Fibroblast of lung (primary cell): ENCODE results near the gene KLC1. TPM values are rescaled to one million over a fixed set of nuclear protein-coding genes. Genes with fewer than 3 reads are reported as not detected.
A peak's percentile ranks its signal among the peaks of the same experiment; 100 is the strongest.

Experiments
- DNase-seq, 2 donors: peaks; one replicate each; pipeline versions ENCODE4 v3.0.0 to v3.0.0-alpha.2; 2010; ENCODE audit warnings: low read depth in 2 of 2
- H2AFZ ChIP-seq: 2 replicates; pipeline ENCODE4 v1.5.1; 2012; ENCODE audit warnings: low read length, control low read depth, inconsistent platforms
- H3K27ac ChIP-seq: 2 replicates; pipeline ENCODE4 v1.5.1; 2011; ENCODE audit warnings: low read length, control low read depth; ENCODE audit not compliant: insufficient read depth
- H3K27me3 ChIP-seq: 2 replicates; pipeline ENCODE4 v1.5.1; 2011; ENCODE audit warnings: mild to moderate bottlenecking, low read length; ENCODE audit not compliant: control insufficient read depth, insufficient read depth
- H3K36me3 ChIP-seq: 2 replicates; pipeline ENCODE4 v1.5.1; 2011; ENCODE audit warnings: low read length; ENCODE audit not compliant: control insufficient read depth, insufficient read depth
- H3K4me1 ChIP-seq: 2 replicates; pipeline ENCODE4 v1.5.1; 2011; ENCODE audit warnings: low read length; ENCODE audit not compliant: control insufficient read depth, insufficient read depth; ENCODE audit errors: extremely low read depth
- H3K4me2 ChIP-seq: 2 replicates; pipeline ENCODE4 v1.5.1; 2011; ENCODE audit warnings: low read length, control low read depth; ENCODE audit not compliant: insufficient read depth; ENCODE audit errors: extremely low read depth
- H3K4me3 ChIP-seq, 4 experiments: fragments of 200-600 bp in 1 of 4; sonication (generic) in 1 of 4; replicated peaks in 1 of 4; 2 replicates each; pipeline ENCODE4 v1.5.1; 2011 to 2016; ENCODE audit warnings: low read length in 4 of 4, low read depth in 3 of 4, mild to moderate bottlenecking in 3 of 4, control low read depth in 2 of 4, inconsistent platforms in 1 of 4, mixed read lengths in 1 of 4; ENCODE audit not compliant: insufficient read depth in 1 of 4; ENCODE audit errors: control extremely low read depth in 1 of 4
- H3K79me2 ChIP-seq: 2 replicates; pipeline ENCODE4 v1.5.1; 2012; ENCODE audit warnings: mild to moderate bottlenecking, low read length, inconsistent platforms; ENCODE audit not compliant: control insufficient read depth, insufficient read depth
- H3K9ac ChIP-seq: 2 replicates; pipeline ENCODE4 v1.5.1; 2011; ENCODE audit warnings: mild to moderate bottlenecking, low read length, control low read depth; ENCODE audit not compliant: insufficient read depth
- H3K9me3 ChIP-seq: 2 replicates; pipeline ENCODE4 v1.5.1; 2012; ENCODE audit warnings: low read depth, low read length; ENCODE audit not compliant: control insufficient read depth, insufficient read depth
- H4K20me1 ChIP-seq: 2 replicates; pipeline ENCODE4 v1.5.1; 2011; ENCODE audit warnings: low read length; ENCODE audit not compliant: control insufficient read depth, insufficient read depth; ENCODE audit errors: extremely low read depth
- CTCF ChIP-seq, 2 donors: IDR thresholded peaks in 1 of 2; conservative IDR thresholded peaks in 1 of 2; 1 replicate in 1 of 2; 2 replicates in 1 of 2; pipeline ENCODE4 v1.5.1; 2011 to 2012; ENCODE audit warnings: low read length in 2 of 2, control low read depth in 1 of 2, inconsistent platforms in 1 of 2, low read depth in 1 of 2, mild to moderate bottlenecking in 1 of 2
- EZH2 ChIP-seq: IDR thresholded peaks from 2 replicates; pipeline ENCODE4 v1.5.1; 2012; ENCODE audit warnings: low read length, control low read depth, mild to moderate bottlenecking; ENCODE audit errors: missing control alignments
- polyA plus RNA-seq, 2 donors: library from polyadenylated mRNA; depleted of rRNA in 1 of 2; stranded (reverse) in 1 of 2; unstranded in 1 of 2; fragments of >200 nt; gene quantifications; 2 replicates each; pipeline ENCODE4 v1.2.1, GENCODE V29; 2011 to 2012; ENCODE audit warnings: missing spikeins in 1 of 2
- total RNA-seq: library from RNA; depleted of rRNA; stranded (reverse); fragments of >200 nt; gene quantifications from 2 replicates; pipeline ENCODE4 v1.2.1, GENCODE V29; 2014

KLC1 gene
- total and polyA plus RNA-seq, 2 donors (not counting 1 experiment from before 2014, with no cell fraction given), result 180 to 219 TPM

DNA sequence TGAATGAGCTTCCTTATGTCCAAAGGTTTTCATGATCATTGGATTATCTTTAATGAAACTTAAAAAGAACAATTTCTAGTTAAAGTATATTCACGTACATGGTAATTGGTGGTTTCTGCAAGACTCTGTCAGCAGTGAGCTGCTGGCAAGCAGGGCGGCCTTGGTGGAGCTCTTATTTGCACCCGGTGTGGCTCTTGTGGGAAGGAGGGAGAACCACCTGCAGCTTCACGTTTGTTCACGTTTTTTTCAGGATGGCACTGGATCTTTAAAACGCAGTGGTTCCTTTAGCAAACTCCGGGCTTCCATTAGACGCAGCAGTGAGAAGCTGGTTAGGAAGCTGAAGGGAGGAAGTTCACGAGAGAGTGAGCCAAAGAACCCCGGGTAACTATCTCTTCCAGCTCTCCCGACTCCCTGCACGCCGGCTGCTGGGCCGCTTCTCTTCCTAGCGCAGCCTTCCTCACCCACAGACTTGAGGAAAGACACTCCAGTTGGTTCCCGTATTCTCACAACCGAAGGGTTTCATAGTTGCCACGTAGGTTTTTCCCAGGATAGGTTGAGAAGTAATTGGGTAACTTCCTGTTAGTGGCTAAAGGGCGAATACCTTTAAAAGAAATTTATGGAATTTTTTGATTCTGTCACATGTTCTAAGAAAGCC, 57.9 kb downstream of the KLC1 start:
- H2AFZ ChIP-seq, result no peak overlapping the region
- H4K20me1 ChIP-seq, result no peaks in the 10 kb centered on the region
- peaks cover 29% of the 10 kb centered on the region for H3K79me2 ChIP-seq
- peak overlapping the region; percentile 40 for H3K27ac ChIP-seq
- no peaks in the 10 kb centered on the region for H3K27me3 ChIP-seq
- no peak overlapping the region for H3K9ac ChIP-seq
- H3K4me2 ChIP-seq, result no peak overlapping the region
- peaks cover 14% of the 10 kb centered on the region for H3K36me3 ChIP-seq
- peaks cover 7% of the 10 kb centered on the region for H3K4me1 ChIP-seq
- TF ChIP-seq CTCF (conservative IDR thresholded peaks at IDR 0.05 in 1 of 2, IDR thresholded peaks at IDR 0.05 in 1 of 2; ENCODE audit: low read depth in 1 of 2, low read length in 2 of 2) (no peak), EZH2 (no peak)
- no peak overlapping the region for H3K4me3 ChIP-seq
- H3K9me3 ChIP-seq, result no peaks in the 10 kb centered on the region
- peak in 1 of 2 donors; percentile 57 for DNase-seq

DNA sequence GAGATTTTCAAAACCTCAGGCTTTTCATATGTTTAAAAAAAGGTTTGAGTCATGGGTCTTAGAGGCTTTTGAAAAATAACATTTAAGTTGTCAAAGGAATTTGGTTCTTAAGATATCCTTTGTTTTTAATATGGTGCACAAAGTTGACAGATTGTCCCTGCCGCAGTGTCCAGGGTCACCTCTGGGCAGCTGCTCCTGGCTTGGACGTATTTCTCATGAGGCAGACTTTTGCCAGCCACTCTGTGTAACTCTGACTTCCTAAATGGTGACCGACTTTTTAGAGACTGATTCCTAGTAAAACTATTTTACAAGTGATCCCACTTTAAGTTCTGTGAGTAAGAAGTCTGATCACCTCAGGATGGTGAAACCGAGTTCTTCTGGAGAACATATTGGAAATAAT, 58.7 kb downstream of the KLC1 start:
- Histone ChIP-seq H4K20me1 (no peaks in the 10 kb centered on the region), H3K27ac (peak overlapping the region; percentile 35), H3K79me2 (peaks cover 34% of the 10 kb centered on the region), H2AFZ (no peak overlapping the region), H3K9me3 (no peaks in the 10 kb centered on the region), H3K36me3 (peaks cover 19% of the 10 kb centered on the region), H3K4me3 (no peak overlapping the region), H3K4me2 (no peak overlapping the region), H3K4me1 (peaks cover 7% of the 10 kb centered on the region), H3K9ac (no peak overlapping the region), H3K27me3 (no peaks in the 10 kb centered on the region)
- DNase-seq, result no peak
- TF ChIP-seq EZH2, result no peak
- TF ChIP-seq CTCF (conservative IDR thresholded peaks at IDR 0.05 in 1 of 2, IDR thresholded peaks at IDR 0.05 in 1 of 2; ENCODE audit: low read depth in 1 of 2, low read length in 2 of 2), result no peak

DNA sequence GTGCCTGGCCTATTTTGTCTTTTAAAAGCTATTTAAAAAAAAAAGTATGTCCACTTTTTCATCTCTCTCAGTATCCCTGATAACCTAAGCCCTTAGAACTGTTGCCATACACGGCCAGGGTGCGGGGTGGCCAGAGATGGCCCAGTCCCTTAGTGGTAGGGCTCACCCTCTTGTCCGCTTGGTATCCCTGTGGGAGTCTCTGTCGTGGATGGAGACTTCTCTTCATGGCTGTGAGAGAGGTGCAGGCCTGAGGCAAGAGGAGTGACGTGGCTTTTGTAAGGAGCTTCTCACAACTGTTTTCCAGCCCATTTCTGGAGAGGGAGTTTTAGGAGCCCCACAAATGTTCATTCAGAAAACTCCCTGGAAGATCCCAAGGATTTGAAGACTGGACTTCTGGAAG, 59.4 kb downstream of the KLC1 start:
- peaks cover 35% of the 10 kb centered on the region for H3K79me2 ChIP-seq
- no peaks in the 10 kb centered on the region for H3K9me3 ChIP-seq
- no peak for TF ChIP-seq EZH2
- no peaks in the 10 kb centered on the region for H4K20me1 ChIP-seq
- no peak for DNase-seq
- peak overlapping the region; percentile 55 for H3K27ac ChIP-seq
- H3K36me3 ChIP-seq, result peaks cover 19% of the 10 kb centered on the region
- no peak overlapping the region for H2AFZ ChIP-seq
- no peak overlapping the region for H3K4me3 ChIP-seq
- peaks cover 7% of the 10 kb centered on the region for H3K4me1 ChIP-seq
- H3K27me3 ChIP-seq, result no peaks in the 10 kb centered on the region
- H3K9ac ChIP-seq, result no peak overlapping the region
- H3K4me2 ChIP-seq, result peak overlapping the region; percentile 2
